ENCODE measurements around the gene ENTPD3. TPM values are rescaled to one million over a fixed set of nuclear protein-coding genes. Genes with fewer than 3 reads are reported as not detected.
"Not testable (repeated sequence)": the region's sequence is repeated elsewhere in the genome, so short reads cannot be mapped to it uniquely, and the experiment has no call there.

ENTPD3 gene
- total RNA-seq, 1 donor = 0.36 TPM

- TF ChIP-seq CTCF (IDR thresholded peaks at IDR 0.05; ENCODE audit: extremely low read depth, low read depth, low read length) = no peak
- H3K36me3 ChIP-seq (ENCODE audit: insufficient read depth, low read length) = peaks cover 38% of the 10 kb centered on the region
- peaks cover 28% of the 10 kb centered on the region for H4K20me1 ChIP-seq (ENCODE audit: insufficient read depth, low read length)
- H3K27ac ChIP-seq (ENCODE audit: low read depth, low read length) = peak within 1 kb of the TSS; percentile 82
- H3K9me3 ChIP-seq (ENCODE audit: low read depth, low read length) = no peaks in the 10 kb centered on the region
- no peaks in the 10 kb centered on the region for H3K27me3 ChIP-seq (ENCODE audit: insufficient read depth, low read length)
- H3K4me2 ChIP-seq (ENCODE audit: insufficient read depth, low read length) = peak within 1 kb of the TSS; percentile 84
- peak within 1 kb of the TSS; percentile 97 for H3K4me3 ChIP-seq (ENCODE audit: insufficient read depth, low read length)
- H2AFZ ChIP-seq (ENCODE audit: low read length) = peak within 1 kb of the TSS; percentile 82
- H3K79me2 ChIP-seq (ENCODE audit: insufficient read depth, low read length) = peaks cover 26% of the 10 kb centered on the region
- peak; percentile 97 for DNase-seq (ENCODE audit: insufficient read length, low spot score, missing footprints)
- H3K4me1 ChIP-seq (ENCODE audit: insufficient read depth, low read length) = peaks cover 25% of the 10 kb centered on the region
Measured at GRCh38 chr3:40456940-40457823, 70.2 kb downstream of the ENTPD3 start, which contains the start of gene RPL14. Gene RPL14 (plus strand): TSS chr3:40457339. CDS start chr3:40457472, 133 bp downstream.

GRCh38 chr3:40458473-40458872, 71.5 kb downstream of the ENTPD3 start:
- peaks cover 18% of the 10 kb centered on the region for H3K4me1 ChIP-seq (ENCODE audit: insufficient read depth, low read length)

GRCh38 chr3:40460481-40460880, 73.5 kb downstream of the ENTPD3 start:
- H3K9me3 ChIP-seq (ENCODE audit: low read depth, low read length); H3K27me3 ChIP-seq (ENCODE audit: insufficient read depth, low read length); H3K4me2 ChIP-seq (ENCODE audit: insufficient read depth, low read length); H3K27ac ChIP-seq (ENCODE audit: low read depth, low read length); H3K4me3 ChIP-seq (ENCODE audit: insufficient read depth, low read length); DNase-seq (ENCODE audit: insufficient read length, low spot score, missing footprints); H2AFZ ChIP-seq (ENCODE audit: low read length): not testable (repeated sequence)
- peaks cover 15% of the 10 kb centered on the region for H3K4me1 ChIP-seq (ENCODE audit: insufficient read depth, low read length)
- peaks cover 66% of the 10 kb centered on the region for H3K36me3 ChIP-seq (ENCODE audit: insufficient read depth, low read length)
- peaks cover 26% of the 10 kb centered on the region for H3K79me2 ChIP-seq (ENCODE audit: insufficient read depth, low read length)
- H4K20me1 ChIP-seq (ENCODE audit: insufficient read depth, low read length) = peaks cover 30% of the 10 kb centered on the region

More at GRCh38 chr3:40458473-40458872, 71.5 kb downstream of the ENTPD3 start:
- Histone ChIP-seq H2AFZ (ENCODE audit: low read length) (no peak overlapping the region), H4K20me1 (ENCODE audit: insufficient read depth, low read length) (peaks cover 28% of the 10 kb centered on the region), H3K27ac (ENCODE audit: low read depth, low read length) (no peak overlapping the region), H3K79me2 (ENCODE audit: insufficient read depth, low read length) (peaks cover 26% of the 10 kb centered on the region), H3K27me3 (ENCODE audit: insufficient read depth, low read length) (no peaks in the 10 kb centered on the region), H3K36me3 (ENCODE audit: insufficient read depth, low read length) (peaks cover 50% of the 10 kb centered on the region), H3K9me3 (ENCODE audit: low read depth, low read length) (no peaks in the 10 kb centered on the region), H3K4me2 (ENCODE audit: insufficient read depth, low read length) (peak overlapping the region; percentile 84), H3K4me3 (ENCODE audit: insufficient read depth, low read length) (peak overlapping the region; percentile 97)
- no peak for TF ChIP-seq CTCF (IDR thresholded peaks at IDR 0.05; ENCODE audit: extremely low read depth, low read depth, low read length)
- no peak for DNase-seq (ENCODE audit: insufficient read length, low spot score, missing footprints)

GRCh38 chr3:40461161-40461560, 74.2 kb downstream of the ENTPD3 start:
- H3K4me1 ChIP-seq (ENCODE audit: insufficient read depth, low read length) = peaks cover 15% of the 10 kb centered on the region
- TF ChIP-seq CTCF (IDR thresholded peaks at IDR 0.05; ENCODE audit: extremely low read depth, low read depth, low read length) = no peak
- peaks cover 66% of the 10 kb centered on the region for H3K36me3 ChIP-seq (ENCODE audit: insufficient read depth, low read length)
- H3K79me2 ChIP-seq (ENCODE audit: insufficient read depth, low read length) = peaks cover 26% of the 10 kb centered on the region
- no peak for DNase-seq (ENCODE audit: insufficient read length, low spot score, missing footprints)
- H4K20me1 ChIP-seq (ENCODE audit: insufficient read depth, low read length) = peaks cover 30% of the 10 kb centered on the region
- H2AFZ ChIP-seq (ENCODE audit: low read length) = no peak overlapping the region
- H3K9me3 ChIP-seq (ENCODE audit: low read depth, low read length) = no peaks in the 10 kb centered on the region
- H3K4me2 ChIP-seq (ENCODE audit: insufficient read depth, low read length) = no peak overlapping the region
- H3K27me3 ChIP-seq (ENCODE audit: insufficient read depth, low read length) = no peaks in the 10 kb centered on the region
- no peak overlapping the region for H3K27ac ChIP-seq (ENCODE audit: low read depth, low read length)
- no peak overlapping the region for H3K4me3 ChIP-seq (ENCODE audit: insufficient read depth, low read length)

GRCh38 chr3:40462838-40463237, 75.9 kb downstream of the ENTPD3 start:
- DNase-seq (ENCODE audit: insufficient read length, low spot score, missing footprints); H3K4me3 ChIP-seq (ENCODE audit: insufficient read depth, low read length); H3K4me2 ChIP-seq (ENCODE audit: insufficient read depth, low read length); H3K27ac ChIP-seq (ENCODE audit: low read depth, low read length); H3K27me3 ChIP-seq (ENCODE audit: insufficient read depth, low read length); H3K9me3 ChIP-seq (ENCODE audit: low read depth, low read length); H2AFZ ChIP-seq (ENCODE audit: low read length): not testable (repeated sequence)
- H3K79me2 ChIP-seq (ENCODE audit: insufficient read depth, low read length) = peaks cover 18% of the 10 kb centered on the region
- H3K36me3 ChIP-seq (ENCODE audit: insufficient read depth, low read length) = peaks cover 66% of the 10 kb centered on the region
- H4K20me1 ChIP-seq (ENCODE audit: insufficient read depth, low read length) = peaks cover 26% of the 10 kb centered on the region
- H3K4me1 ChIP-seq (ENCODE audit: insufficient read depth, low read length) = peaks cover 14% of the 10 kb centered on the region

All from osteoblast (primary cell).